Measurements from ENCODE around the gene PTPN21.
"Not testable (repeated sequence)": the region's sequence is repeated elsewhere in the genome, so short reads cannot be mapped to it uniquely, and the experiment has no call there.

PTPN21 gene

GRCh38 chr14:88551094-88551870, 3.5 kb downstream of the PTPN21 start:
- DNase-seq = peak; percentile 39 to 58

DNA sequence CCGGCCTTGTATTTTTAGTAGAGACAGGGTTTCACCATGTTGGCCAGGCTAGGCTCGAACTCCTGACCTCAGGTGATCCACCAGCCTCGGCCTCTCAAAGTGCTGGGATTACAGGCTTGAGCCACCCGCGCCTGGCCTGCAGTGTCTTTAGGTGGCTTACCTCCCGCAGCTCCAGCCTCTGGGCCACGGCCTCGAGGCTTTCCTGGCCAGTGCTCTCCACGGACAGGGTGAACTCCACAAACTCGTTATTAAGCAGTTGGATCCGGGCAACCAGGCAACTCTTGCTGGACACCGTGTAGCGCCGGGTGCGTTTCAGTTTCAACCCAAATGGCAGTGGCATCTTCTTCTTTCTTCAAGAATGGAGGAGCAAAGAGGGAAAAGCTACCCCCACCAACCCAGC, 4.7 kb downstream of the PTPN21 start:
- DNase-seq = no peak

DNA sequence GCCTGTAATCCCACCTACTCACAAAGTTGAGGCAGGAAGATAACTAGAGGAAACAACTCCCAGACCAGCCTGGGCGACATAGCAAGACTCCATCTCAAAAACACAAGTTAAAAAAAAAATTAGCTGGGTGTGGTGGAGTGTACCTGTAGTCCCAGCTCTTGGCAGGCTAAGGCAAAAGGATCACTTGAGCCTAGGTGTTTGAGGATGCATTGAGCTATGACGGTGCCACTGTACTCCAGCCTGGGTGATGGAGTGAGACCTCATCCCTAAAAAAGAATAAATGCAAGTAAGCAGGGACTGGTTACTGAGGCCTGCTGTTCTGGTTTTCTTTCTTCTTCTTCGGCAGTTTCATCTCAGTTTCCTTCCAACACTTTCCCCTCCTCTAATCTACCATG, 7.4 kb downstream of the PTPN21 start:
- DNase-seq = no peak

- no peak for DNase-seq
Observed at GRCh38 chr14:88546621-88547385, 8.0 kb downstream of the PTPN21 start.

GRCh38 chr14:88545256-88545655, 9.6 kb downstream of the PTPN21 start:
- DNase-seq = no peak

DNA sequence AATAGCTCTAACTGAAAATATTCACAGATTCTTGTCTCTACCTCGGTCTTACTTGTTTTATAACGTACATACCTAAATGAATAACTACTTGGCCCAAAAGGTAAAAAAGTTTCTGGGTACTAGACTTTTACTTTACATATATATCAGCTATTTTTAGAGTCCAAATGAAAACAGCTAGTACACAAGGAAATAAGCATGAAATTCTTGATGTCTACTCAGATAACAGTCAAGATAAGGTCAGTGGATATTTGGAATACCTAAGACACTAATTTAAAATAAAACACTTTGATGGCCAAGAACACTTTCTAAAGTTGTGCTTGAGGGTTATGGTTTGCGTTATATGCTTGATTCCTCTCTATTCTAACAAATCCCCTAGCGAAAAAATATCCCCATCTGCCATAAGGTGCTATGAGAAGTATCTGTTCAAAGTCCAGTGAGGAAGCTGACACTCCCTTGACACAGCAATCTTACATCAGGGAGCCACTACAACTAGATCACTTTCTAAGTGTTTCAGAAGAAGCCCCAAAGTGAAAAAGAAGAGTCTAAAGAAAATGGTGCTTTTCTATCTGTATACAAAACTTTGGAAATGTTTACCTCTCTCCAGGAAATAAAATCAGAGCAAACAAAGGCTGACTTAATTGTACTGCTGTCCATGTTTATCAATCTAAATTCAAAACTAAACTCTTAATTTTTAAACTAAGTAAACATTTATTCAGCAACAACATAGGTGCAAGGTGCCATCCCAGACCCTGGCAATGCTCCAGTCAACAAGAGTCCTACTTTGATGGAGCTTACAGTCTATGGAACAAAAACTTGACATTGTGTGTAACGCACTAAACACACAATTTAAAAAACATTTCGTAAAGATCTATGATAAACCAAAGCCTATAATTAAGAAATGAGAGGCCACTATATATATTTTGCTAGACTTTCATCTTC, 11.7 kb downstream of the PTPN21 start:
- no peak for DNase-seq

- no peak for DNase-seq
Observed at GRCh38 chr14:88541324-88541723, 13.5 kb downstream of the PTPN21 start.

GRCh38 chr14:88535813-88536212, 19.0 kb downstream of the PTPN21 start:
- DNase-seq = no peak

DNA sequence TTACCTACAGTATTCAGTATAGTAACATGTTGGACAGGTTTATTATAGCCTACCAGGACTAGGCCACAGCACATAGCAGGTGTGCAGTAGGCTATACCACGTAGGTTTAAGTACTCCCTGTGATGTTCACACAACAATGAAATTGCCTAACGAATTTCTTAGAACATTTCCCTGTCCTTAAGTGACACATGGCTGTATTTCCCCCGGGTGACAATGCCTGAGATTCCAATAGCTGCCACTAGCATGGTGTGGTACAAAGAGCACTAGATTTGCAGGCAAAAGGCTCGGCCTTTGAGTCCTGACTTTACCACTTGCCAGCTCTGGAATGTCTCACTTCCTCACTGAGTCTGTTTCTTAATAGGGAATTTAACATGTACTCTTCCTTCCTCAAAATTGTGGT, 19.7 kb downstream of the PTPN21 start:
- DNase-seq = no peak

GRCh38 chr14:88533064-88533602, 21.7 kb downstream of the PTPN21 start:
- DNase-seq = no peak

- not testable (repeated sequence) for DNase-seq
Observed at GRCh38 chr14:88529889-88530288, 24.9 kb downstream of the PTPN21 start.

- DNase-seq = no peak
Observed at GRCh38 chr14:88522393-88522792, 32.4 kb downstream of the PTPN21 start.

- DNase-seq = no peak
Observed at GRCh38 chr14:88521818-88522217, 33.0 kb downstream of the PTPN21 start.

DNA sequence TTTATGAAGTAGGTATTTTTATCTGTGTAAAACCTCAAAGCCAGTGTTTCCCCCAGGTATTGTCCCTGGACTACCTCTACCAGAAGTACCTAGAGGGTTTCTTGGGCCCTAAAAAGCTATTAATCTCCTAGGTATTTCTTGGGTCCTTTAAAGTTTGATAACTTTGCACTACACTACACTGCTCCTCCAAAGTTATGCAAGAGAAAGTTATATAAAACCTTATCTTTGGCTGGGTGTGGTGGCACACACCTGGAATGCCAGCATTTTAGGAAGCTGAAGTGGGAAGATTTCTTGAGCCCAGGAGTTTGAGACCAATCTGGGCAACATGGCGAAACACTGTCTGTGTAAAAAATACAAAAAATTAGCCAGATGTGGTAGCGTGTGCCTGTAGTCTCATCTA, 34.9 kb downstream of the PTPN21 start:
- DNase-seq = no peak

DNA sequence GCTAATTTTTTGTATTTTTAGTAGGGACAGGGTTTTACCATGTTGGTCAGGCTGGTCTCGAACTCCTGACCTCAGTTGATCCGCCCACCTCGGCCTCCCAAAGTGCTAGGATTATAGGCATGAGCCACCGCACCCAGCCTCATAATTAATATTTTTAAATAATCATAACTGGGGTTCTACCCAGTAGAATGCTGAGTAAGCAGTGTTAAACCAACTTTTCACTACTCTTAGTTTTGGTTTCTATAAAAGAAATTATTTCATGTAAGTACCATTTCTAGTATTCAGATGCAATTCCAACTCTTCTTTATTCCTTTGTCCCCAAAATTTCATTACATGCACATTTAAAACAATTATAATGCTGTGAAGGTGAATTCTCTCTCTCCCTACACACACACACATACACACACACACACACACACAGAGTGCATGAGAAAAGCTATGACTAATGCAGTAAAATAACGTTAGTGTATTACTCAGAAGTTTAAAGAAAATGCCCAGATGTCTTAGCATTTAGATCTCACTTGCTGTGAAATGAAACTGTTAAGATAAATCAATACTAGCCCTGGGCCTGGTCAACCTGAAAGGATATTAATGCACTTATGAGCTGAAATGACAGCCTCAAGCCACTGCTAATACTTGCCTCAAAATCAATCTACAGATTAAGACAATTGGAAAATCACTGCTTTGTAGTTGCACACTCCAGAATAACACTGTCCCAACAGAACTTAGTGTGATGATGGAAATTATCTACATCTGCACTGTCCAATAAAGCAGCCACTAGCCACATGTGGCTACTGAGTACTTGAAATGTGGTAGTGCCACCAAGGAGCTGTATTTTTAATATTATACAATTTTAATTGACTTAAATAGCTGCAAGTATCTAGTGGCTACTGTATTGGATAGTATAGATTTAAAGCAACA, 36.0 kb downstream of the PTPN21 start:
- DNase-seq = no peak

- DNase-seq = no peak
Observed at GRCh38 chr14:88516861-88517357, 37.9 kb downstream of the PTPN21 start.

DNA sequence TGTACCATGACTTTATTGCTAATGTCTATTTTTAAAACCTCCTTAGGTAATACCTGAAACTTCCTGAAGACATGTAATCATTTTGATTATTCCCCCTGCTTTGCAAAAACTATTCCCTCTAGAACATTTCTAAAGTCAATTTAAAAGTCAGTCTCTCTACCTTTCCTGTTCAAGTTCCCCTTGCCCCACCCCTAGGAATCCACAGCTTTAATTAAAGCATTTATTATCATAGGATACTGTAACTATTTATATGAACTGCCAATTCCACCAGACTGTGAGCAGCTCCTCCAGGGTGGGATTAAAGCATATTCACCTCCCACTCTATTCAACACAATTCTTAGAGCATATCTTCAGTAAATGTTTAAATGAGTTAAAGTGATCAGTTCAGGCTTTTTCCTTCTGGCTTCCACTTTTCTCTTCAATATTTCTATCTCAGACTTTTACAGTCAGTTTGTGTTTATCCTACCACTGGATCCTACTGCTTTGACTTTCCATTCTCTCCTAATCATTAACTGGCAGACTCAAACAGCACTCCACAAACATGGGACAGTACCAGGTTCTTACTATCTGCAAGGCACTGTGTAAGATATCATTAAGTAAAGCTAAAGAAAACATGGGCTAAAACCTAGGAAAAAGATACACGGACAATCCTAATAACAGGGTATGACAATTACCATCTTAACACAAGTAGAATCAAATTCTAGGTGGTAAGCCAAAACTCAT, 39.1 kb downstream of the PTPN21 start:
- DNase-seq = no peak

DNA sequence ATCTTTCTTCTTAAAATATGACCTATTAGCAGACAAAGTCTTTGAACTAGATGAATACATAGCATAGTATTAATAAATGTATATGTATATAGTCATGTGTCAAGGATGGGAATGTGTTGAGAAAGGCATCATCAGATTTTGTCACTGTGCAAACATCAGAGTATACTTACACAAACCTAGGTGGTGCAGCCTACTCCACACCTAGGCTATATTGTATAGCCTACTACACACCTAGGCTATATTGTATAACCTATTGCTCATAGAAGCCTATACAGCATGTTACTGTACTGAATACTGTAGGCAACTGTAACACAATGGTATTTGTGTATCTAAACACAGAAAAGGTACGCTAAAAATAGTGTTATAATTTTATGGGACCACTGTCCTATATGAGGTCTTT, 47.6 kb downstream of the PTPN21 start:
- no peak for DNase-seq

DNA sequence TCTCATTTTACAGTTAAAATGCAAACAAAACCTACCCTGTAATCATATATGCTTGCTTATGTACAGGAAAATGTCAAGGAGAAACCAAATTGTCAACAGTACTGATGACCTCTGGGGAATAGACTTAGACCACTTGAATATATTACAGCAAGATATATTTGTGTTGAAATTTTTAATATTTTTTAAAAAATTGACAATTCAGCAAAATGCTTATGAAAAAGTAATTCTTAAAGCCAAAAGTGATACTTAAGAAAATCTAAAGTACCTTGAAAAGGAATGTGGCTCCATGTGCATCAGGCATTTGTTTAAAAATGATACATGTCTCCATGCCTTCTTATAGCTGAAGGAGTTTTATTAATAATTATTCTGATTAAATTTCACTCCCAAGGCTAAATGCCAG, 49.2 kb downstream of the PTPN21 start:
- DNase-seq = no peak

DNA sequence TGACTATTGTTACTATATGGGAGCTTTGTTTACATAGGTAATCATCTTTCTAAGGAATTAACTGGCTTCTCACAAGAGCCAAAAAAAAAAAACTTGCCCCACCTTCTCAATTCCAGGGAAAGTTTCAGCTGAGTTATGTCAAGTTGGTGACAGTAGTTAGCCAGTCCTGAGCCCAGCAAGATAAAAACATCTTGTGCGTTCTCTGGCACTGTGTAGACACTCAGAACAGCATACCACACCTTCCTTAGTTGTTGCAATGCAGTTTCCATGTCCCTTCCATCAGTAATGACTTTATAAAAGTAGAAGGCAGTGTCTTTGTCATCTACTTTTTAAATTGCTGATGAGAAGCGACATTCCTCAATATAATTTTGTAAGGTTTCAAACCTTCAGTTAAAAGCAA, 50.2 kb downstream of the PTPN21 start:
- no peak for DNase-seq
